Endothelial cell of umbilical vein (primary cell): ENCODE data around the gene ENPP5. TPM values are rescaled to one million over a fixed set of nuclear protein-coding genes. Genes with fewer than 3 reads are reported as not detected.

ENCODE experiments used
- BruUV-seq: library from RNA; stranded (reverse); fragments of 400-500 nt; replicated peaks from 2 replicates; lab custom pipeline; 2021; lab: Mats Ljungman, UMichigan
- CTCF ChIA-PET: fragments of 300-600, 350-600 bp; sonication (Branson Sonifier 250); formaldehyde crosslinking; loops from one replicate; lab custom pipeline; 2021; ENCODE audit warnings: antibody characterized with exemption, inconsistent platforms; lab: Charles Lee
- POLR2A ChIA-PET: fragments of 300-600, 350-600 bp; sonication (Branson Sonifier 250); formaldehyde crosslinking; loops from one replicate; lab custom pipeline; 2021; ENCODE audit warnings: antibody characterized with exemption, inconsistent platforms; lab: Charles Lee
- DNase-seq: peaks from one replicate; pipeline ENCODE4 v3.0.0-alpha.2; 2011; ENCODE audit warnings: low read depth, low spot score
- FAIRE-seq: peaks from 2 replicates; lab custom pipeline; 2011; peaks lifted over from hg19 to GRCh38; lab: Jason Lieb, UNC
- H2AFZ ChIP-seq: 2 replicates; pipeline ENCODE4 v1.6.0; 2012; ENCODE audit warnings: low read depth, low read length, control low read depth, inconsistent platforms
- H3K27ac ChIP-seq: 2 replicates; pipeline ENCODE4 v1.5.1; 2011; ENCODE audit warnings: low read depth, mild to moderate bottlenecking, control low read depth, low read length, moderate library complexity; ENCODE audit not compliant: insufficient read depth
- H3K27me3 ChIP-seq, 2 experiments: 2 replicates each; pipeline versions ENCODE4 v1.6.0 to v1.6.1; 2011; ENCODE audit warnings: low read length in 2 of 2, mixed read lengths in 1 of 2; ENCODE audit not compliant: control insufficient read depth in 2 of 2, insufficient read depth in 2 of 2
- H3K36me3 ChIP-seq, 2 experiments: 2 replicates in 1 of 2; 3 replicates in 1 of 2; pipeline ENCODE4 v1.5.1; 2011; ENCODE audit warnings: low read length in 2 of 2, mild to moderate bottlenecking in 1 of 2, moderate library complexity in 1 of 2; ENCODE audit not compliant: control insufficient read depth in 2 of 2, insufficient read depth in 2 of 2; ENCODE audit errors: extremely low read depth in 1 of 2
- H3K4me1 ChIP-seq: 3 replicates; pipeline ENCODE4 v1.5.1; 2011; ENCODE audit warnings: mild to moderate bottlenecking, low read length; ENCODE audit not compliant: control insufficient read depth, insufficient read depth; ENCODE audit errors: extremely low read depth
- H3K4me2 ChIP-seq: 2 replicates; pipeline ENCODE4 v1.6.1; 2011; ENCODE audit warnings: low read length, control low read depth, mixed read lengths; ENCODE audit not compliant: insufficient read depth
- H3K4me3 ChIP-seq, 3 experiments: fragments of 200-600 bp in 1 of 3; sonication (generic), shearing (Covaris generic) in 1 of 3; replicated peaks in 1 of 3; 2 replicates each; pipeline ENCODE4 v1.5.1; 2011 to 2016; ENCODE audit warnings: control low read depth in 3 of 3, low read length in 3 of 3, mild to moderate bottlenecking in 2 of 3, inconsistent platforms in 1 of 3, low read depth in 1 of 3, moderate library complexity in 1 of 3; ENCODE audit not compliant: insufficient read depth in 1 of 3
- H3K79me2 ChIP-seq: 2 replicates; pipeline ENCODE4 v1.6.0; 2012; ENCODE audit warnings: low read length, inconsistent platforms; ENCODE audit not compliant: control insufficient read depth, insufficient read depth
- H3K9ac ChIP-seq: replicated peaks from 2 replicates; pipeline ENCODE3; 2011; ENCODE audit warnings: low read length, control low read depth; ENCODE audit not compliant: insufficient read depth; ENCODE audit errors: extremely low read depth
- H3K9me1 ChIP-seq: replicated peaks from 3 replicates; pipeline ENCODE4 v1.6.0; 2011; ENCODE audit warnings: mild to moderate bottlenecking, low read length; ENCODE audit not compliant: control insufficient read depth, insufficient read depth; ENCODE audit errors: extremely low read depth
- H3K9me3 ChIP-seq: replicated peaks from 2 replicates; pipeline ENCODE4 v1.5.1; 2012; ENCODE audit warnings: low read length, inconsistent platforms; ENCODE audit not compliant: control insufficient read depth, insufficient read depth
- H4K20me1 ChIP-seq: replicated peaks from 2 replicates; pipeline ENCODE3; 2011; ENCODE audit warnings: mild to moderate bottlenecking, low read length; ENCODE audit not compliant: control insufficient read depth, insufficient read depth; ENCODE audit errors: extremely low read depth
- EZH2 ChIP-seq: IDR thresholded peaks from 2 replicates; pipeline ENCODE4 v1.6.1; 2012; ENCODE audit warnings: borderline replicate concordance, low read depth, mild to moderate bottlenecking, moderate library complexity, low read length, inconsistent platforms; ENCODE audit not compliant: severe bottlenecking
- FOS ChIP-seq: IDR thresholded peaks from 2 replicates; pipeline ENCODE4 v1.6.1; 2011; ENCODE audit warnings: mild to moderate bottlenecking, low read length, moderate library complexity, borderline replicate concordance; ENCODE audit not compliant: insufficient read depth
- GATA2 ChIP-seq: IDR thresholded peaks from 2 replicates; pipeline ENCODE4 v1.7.0; 2011; ENCODE audit warnings: low read depth, mild to moderate bottlenecking, moderate library complexity, mixed read lengths, low read length; ENCODE audit not compliant: insufficient read length, insufficient read depth
- JUN ChIP-seq: IDR thresholded peaks from 2 replicates; pipeline ENCODE4 v1.6.1; 2011; ENCODE audit warnings: borderline replicate concordance, low read depth; ENCODE audit not compliant: insufficient read length, insufficient read depth
- MYC ChIP-seq: IDR thresholded peaks from one replicate; pipeline ENCODE4 v1.6.1; 2011; ENCODE audit warnings: mild to moderate bottlenecking, low read depth, low read length
- POLR2A ChIP-seq: IDR thresholded peaks from 2 replicates; pipeline ENCODE4 v1.6.1; 2012; ENCODE audit warnings: low read depth, mild to moderate bottlenecking, control low read depth, low read length
- POLR2AphosphoS5 ChIP-seq: IDR thresholded peaks from 2 replicates; pipeline ENCODE4 v1.6.1; 2012; ENCODE audit warnings: low read depth, mild to moderate bottlenecking, control low read depth, low read length, moderate library complexity; ENCODE audit not compliant: insufficient read depth
- dilution Hi-C: fragments of 300-500 bp; cut with MboI; formaldehyde crosslinking; loops from one replicate; pipeline ENCODE4 v1.15.0; 2019; ENCODE audit warnings: low sequenced_read_pairs; ENCODE audit not compliant: extremely low pct_ligation_motif_present
- intact Hi-C: fragments of 100-400 bp; cut with micrococcal nuclease; formaldehyde crosslinking; loops from one replicate; pipeline ENCODE4 v1.10.0; 2022
- polyA plus RNA-seq, 4 experiments: library from polyadenylated mRNA; depleted of rRNA in 3 of 4; stranded (reverse) in 3 of 4; unstranded in 1 of 4; fragments of >200 nt; gene quantifications; 2 replicates each; pipeline versions ENCODE4 v1.2.1 to v1.2.3, GENCODE V29; 2011 to 2012; ENCODE audit warnings: missing spikeins in 1 of 4
- total RNA-seq: library from RNA; stranded (reverse); gene quantifications from 2 replicates; pipeline ENCODE4 v1.2.3, GENCODE V29; 2021
- TF ChIP-seq, protein P1 (sequence below): IDR thresholded peaks from 2 replicates; pipeline ENCODE4 v1.6.1; 2011; ENCODE audit not compliant: insufficient read depth, insufficient read length
- TF ChIP-seq, protein P2 (sequence below), 2 donors: IDR thresholded peaks; 1 replicate in 1 of 2; 2 replicates in 1 of 2; pipeline ENCODE4 v1.5.1; 2011; ENCODE audit warnings: low read length in 2 of 2, mild to moderate bottlenecking in 2 of 2, moderate library complexity in 2 of 2, control low read depth in 1 of 2, inconsistent platforms in 1 of 2, low read depth in 1 of 2; ENCODE audit not compliant: insufficient read depth in 1 of 2; ENCODE audit errors: extremely low read depth in 1 of 2

ENPP5 gene
- total and polyA plus RNA-seq, 2 donors (not counting 3 experiments of a cell fraction or from before 2014, with no cell fraction given), result not detected

DNA sequence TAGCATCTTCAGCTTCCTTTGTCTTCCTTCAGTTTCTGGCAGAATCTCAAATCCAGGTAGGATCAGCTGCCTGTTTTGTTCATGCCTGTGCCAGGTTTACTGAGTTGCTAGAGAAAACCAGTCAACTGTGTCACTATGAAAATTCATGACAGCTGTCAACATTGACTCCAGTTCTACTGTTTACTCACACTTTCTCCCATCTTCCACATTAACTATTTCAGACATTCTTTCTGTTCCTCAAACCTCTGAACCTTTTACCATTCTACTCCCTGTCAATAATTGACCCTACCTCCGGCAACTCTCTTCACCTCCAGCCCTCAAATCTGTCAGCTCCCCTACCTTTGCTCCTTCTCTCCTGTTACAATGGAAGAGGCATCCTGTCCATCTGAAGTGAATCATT lies 32.5 kb downstream of the ENPP5 start:
- Histone ChIP-seq H3K4me1 (no peaks in the 10 kb centered on the region), H3K9me3 (no peaks in the 10 kb centered on the region), H3K9ac (no peak overlapping the region), H4K20me1 (no peaks in the 10 kb centered on the region), H3K4me3 (no peak overlapping the region), H3K9me1 (no peaks in the 10 kb centered on the region), H3K27ac (no peak overlapping the region), H3K79me2 (no peaks in the 10 kb centered on the region), H3K36me3 (no peaks in the 10 kb centered on the region), H2AFZ (no peak overlapping the region), H3K27me3 (peaks cover 0 to 2% of the 10 kb centered on the region in 2 experiments), H3K4me2 (no peak overlapping the region)
- ChIA-PET POLR2A (no interaction called here), CTCF (interaction anchor here (0.6 to 1.1 kb wide), 5 partner anchors 8 to 272 kb away, joined by 3 to 5 read pairs (median 3); partner anchors contain the start of gene ENPP4)
- no TSS peak for BruUV-seq
- DNase-seq (no peak), FAIRE-seq (no peak)
- intact Hi-C loops (no loop called here), dilution Hi-C loops (no loop called here)
- TF ChIP-seq EZH2 (no peak), FOS (no peak), POLR2AphosphoS5 (no peak), MYC (no peak), JUN (no peak), GATA2 (no peak), POLR2A (no peak)
- TF ChIP-seq, protein P1, sequence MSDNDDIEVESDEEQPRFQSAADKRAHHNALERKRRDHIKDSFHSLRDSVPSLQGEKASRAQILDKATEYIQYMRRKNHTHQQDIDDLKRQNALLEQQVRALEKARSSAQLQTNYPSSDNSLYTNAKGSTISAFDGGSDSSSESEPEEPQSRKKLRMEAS, result no peak
- TF ChIP-seq, protein P2, sequence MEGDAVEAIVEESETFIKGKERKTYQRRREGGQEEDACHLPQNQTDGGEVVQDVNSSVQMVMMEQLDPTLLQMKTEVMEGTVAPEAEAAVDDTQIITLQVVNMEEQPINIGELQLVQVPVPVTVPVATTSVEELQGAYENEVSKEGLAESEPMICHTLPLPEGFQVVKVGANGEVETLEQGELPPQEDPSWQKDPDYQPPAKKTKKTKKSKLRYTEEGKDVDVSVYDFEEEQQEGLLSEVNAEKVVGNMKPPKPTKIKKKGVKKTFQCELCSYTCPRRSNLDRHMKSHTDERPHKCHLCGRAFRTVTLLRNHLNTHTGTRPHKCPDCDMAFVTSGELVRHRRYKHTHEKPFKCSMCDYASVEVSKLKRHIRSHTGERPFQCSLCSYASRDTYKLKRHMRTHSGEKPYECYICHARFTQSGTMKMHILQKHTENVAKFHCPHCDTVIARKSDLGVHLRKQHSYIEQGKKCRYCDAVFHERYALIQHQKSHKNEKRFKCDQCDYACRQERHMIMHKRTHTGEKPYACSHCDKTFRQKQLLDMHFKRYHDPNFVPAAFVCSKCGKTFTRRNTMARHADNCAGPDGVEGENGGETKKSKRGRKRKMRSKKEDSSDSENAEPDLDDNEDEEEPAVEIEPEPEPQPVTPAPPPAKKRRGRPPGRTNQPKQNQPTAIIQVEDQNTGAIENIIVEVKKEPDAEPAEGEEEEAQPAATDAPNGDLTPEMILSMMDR (IDR thresholded peaks at IDR 0.05; ENCODE audit: extremely low read depth in 1 of 2, insufficient read depth in 1 of 2, low read depth in 1 of 2, low read length in 2 of 2), result no peak
